Measurements from ENCODE around the gene AAK1.

GRCh38 chr2:69524799-69525198 is 118.7 kb downstream of the AAK1 start:
- TF ChIP-seq CHD2 (IDR thresholded peaks at IDR 0.05; ENCODE audit: low read length, partially characterized antibody) (no peak), JUND (IDR thresholded peaks at IDR 0.05) (no peak), CTCF (IDR thresholded peaks at IDR 0.05) (no peak), RCOR1 (IDR thresholded peaks at IDR 0.05; ENCODE audit: low read length) (no peak), RAD21 (IDR thresholded peaks at IDR 0.05; ENCODE audit: low read length) (no peak), USF1 (IDR thresholded peaks at IDR 0.05; ENCODE audit: borderline replicate concordance, low read depth) (no peak), TEAD4 (IDR thresholded peaks at IDR 0.05; ENCODE audit: borderline replicate concordance, insufficient read depth) (no peak), MEF2A (IDR thresholded peaks at IDR 0.05; ENCODE audit: borderline replicate concordance, low read depth) (no peak), EZH2phosphoT487 (IDR thresholded peaks at IDR 0.05; ENCODE audit: borderline replicate concordance, low read depth) (no peak), TAF1 (IDR thresholded peaks at IDR 0.05; ENCODE audit: borderline replicate concordance, low read depth, low read length) (no peak), POLR2AphosphoS5 (IDR thresholded peaks at IDR 0.05; ENCODE audit: low read depth, low read length) (no peak)
- TF ChIP-seq, protein P1, sequence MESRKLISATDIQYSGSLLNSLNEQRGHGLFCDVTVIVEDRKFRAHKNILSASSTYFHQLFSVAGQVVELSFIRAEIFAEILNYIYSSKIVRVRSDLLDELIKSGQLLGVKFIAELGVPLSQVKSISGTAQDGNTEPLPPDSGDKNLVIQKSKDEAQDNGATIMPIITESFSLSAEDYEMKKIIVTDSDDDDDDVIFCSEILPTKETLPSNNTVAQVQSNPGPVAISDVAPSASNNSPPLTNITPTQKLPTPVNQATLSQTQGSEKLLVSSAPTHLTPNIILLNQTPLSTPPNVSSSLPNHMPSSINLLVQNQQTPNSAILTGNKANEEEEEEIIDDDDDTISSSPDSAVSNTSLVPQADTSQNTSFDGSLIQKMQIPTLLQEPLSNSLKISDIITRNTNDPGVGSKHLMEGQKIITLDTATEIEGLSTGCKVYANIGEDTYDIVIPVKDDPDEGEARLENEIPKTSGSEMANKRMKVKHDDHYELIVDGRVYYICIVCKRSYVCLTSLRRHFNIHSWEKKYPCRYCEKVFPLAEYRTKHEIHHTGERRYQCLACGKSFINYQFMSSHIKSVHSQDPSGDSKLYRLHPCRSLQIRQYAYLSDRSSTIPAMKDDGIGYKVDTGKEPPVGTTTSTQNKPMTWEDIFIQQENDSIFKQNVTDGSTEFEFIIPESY (IDR thresholded peaks at IDR 0.05; ENCODE audit: borderline replicate concordance, low read depth): no peak
- TF ChIP-seq, protein P2, sequence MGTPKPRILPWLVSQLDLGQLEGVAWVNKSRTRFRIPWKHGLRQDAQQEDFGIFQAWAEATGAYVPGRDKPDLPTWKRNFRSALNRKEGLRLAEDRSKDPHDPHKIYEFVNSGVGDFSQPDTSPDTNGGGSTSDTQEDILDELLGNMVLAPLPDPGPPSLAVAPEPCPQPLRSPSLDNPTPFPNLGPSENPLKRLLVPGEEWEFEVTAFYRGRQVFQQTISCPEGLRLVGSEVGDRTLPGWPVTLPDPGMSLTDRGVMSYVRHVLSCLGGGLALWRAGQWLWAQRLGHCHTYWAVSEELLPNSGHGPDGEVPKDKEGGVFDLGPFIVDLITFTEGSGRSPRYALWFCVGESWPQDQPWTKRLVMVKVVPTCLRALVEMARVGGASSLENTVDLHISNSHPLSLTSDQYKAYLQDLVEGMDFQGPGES (IDR thresholded peaks at IDR 0.05; ENCODE audit: low read depth, low read length): no peak
